GM21619 (cell line): ENCODE results near the gene CCDC171.
"Not testable (repeated sequence)": the region's sequence is repeated elsewhere in the genome, so short reads cannot be mapped to it uniquely, and the experiment has no call there.

ENCODE experiments used
- ATAC-seq: cut with Tn5 transposase; IDR thresholded peaks from one replicate; pipeline ENCODE4 v1.9.1; 2021; ENCODE audit not compliant: unreplicated experiment

Gene CCDC171

GRCh38 chr9:15549611-15550010 is 3.2 kb upstream of the CCDC171 start:
- ATAC-seq, result no peak

GRCh38 chr9:15553528-15553898 is 670 bp downstream of the CCDC171 start:
- ATAC-seq, result peak; percentile 13

DNA sequence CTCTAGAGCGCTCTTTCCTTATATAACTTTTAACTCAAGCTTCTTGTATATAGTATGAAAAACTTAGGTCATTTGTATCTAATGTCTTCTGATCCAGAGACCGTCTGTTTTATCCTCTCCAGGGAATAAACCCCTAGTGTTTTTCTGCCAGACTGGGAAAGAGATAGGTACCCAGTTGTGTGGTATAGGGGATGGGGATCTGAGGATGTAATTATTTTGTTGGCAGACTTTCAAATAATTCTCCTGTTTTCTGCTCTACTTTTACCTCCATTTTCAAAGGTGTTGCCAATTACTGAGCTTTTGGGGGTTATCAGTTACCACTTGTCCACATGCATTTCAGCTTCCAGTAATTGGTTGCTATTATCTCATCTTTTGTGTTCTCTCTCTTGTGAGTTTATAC is 17.9 kb downstream of the CCDC171 start:
- no peak for ATAC-seq

- no peak for ATAC-seq
Measured at GRCh38 chr9:15572200-15572770, 19.4 kb downstream of the CCDC171 start.

DNA sequence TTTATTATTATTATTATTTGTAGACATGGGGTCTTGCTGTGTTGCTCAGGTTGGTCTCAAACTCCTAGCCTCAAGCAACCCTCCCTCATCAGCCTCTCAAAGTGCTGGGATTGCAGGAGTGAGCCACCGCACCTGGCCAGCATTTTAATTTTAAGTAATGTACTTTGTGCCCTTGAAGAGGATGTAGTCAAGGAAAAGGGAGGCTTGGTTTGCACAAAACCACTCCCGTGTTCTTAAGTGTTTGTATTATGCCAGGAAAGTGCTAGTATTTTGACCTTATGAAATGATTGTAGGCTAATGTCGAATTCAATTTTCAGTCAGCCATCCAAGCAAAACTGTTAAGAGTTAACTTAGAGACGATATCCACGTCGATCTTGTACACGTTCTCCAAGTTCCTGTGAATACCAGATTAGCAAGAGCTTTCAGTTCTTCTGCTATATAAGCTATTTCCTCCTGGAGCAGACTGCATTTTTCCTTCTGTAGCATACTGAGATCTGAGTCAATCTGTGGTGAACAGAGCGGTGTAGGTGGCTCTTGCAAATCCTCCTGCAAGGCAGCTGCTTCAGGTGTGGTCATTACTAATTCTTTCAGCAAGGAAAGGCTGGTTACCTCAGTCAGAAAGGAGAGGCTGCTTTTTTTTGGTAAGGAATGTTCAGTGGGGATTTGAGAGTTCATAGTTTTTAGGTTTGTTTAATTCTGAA is 23.7 kb downstream of the CCDC171 start:
- ATAC-seq, result no peak

DNA sequence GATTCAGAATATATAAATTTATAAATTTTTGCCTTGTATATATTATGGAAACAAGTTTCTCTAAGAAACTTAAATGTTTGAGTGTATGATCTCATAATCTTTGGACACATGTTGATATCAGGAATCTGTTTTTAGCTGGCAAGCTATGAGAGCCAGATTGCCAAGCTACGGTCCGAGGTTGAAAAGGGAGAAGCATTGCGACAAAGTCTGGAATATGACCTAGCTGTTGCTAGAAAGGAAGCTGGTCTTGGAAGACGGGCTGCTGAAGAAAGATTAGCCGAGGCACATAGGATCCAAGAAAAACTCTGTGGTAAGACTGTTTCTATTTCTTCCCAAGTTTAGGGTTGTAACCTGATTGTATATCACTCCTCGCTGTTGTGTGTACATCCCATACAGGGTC is 25.9 kb downstream of the CCDC171 start:
- no peak for ATAC-seq

- no peak for ATAC-seq
Measured at GRCh38 chr9:15584379-15584778, 31.5 kb downstream of the CCDC171 start.

DNA sequence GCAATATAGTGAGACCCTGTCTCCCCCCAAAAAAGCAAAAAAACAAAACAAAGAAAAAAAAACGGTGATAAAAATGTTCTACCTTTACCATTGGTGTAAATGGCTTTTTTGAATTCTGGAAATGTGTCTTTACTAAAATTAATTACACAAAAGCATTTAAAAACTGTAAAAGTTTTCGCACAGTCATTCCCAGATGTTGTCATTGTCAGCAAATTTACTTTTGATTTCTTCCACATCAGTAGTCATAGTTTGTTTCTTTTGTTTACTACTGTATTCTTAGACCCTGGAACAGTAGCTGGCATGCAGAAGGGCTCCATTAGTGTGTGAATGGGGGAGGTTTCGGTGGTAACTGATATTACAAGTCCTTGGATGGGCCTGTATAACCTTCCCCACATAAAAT is 39.5 kb downstream of the CCDC171 start:
- no peak for ATAC-seq

DNA sequence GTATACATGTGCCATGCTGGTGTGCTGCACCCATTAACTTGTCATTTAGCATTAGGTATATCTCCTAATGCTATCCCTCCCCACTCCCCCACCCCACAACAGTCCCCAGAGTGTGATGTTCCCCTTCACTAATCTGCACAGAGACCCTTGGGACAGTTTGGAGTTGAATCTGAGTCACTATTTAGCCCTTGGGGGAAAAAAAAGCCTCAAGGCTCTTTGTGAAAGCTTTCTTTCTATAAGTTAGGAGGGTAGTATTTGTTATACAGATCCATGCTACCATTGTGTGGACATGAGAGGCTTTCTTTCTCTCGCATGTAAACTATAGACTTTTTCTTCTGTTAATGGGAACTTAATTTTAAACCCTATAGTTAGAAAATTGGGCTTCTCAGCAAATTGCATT is 40.1 kb downstream of the CCDC171 start:
- not testable (repeated sequence) for ATAC-seq

- not testable (repeated sequence) for ATAC-seq
Measured at GRCh38 chr9:15600666-15601330, 48.0 kb downstream of the CCDC171 start.

GRCh38 chr9:15606643-15607472 is 54.0 kb downstream of the CCDC171 start:
- no peak for ATAC-seq

- ATAC-seq, result no peak
Measured at GRCh38 chr9:15612962-15613361, 60.1 kb downstream of the CCDC171 start.

DNA sequence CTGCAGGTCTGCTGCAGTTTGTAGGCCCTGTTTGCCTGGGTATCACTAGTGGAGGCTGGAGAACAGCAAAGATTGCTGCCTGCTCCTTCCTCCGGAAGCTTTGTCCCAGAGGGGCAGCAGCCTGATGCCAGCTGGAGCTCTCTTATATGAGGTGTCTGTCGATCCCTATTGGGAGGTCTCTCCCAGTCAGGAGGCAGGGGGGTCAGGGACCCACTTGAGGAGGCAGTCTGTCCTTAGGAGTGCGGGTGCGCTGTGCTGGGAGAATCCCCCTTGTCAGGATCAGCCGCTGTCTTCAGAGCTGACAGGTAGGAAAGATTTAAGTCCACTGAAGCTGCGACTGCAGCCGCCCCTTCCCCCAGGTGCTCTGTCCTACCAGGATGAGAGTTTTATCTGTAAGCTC is 64.9 kb downstream of the CCDC171 start:
- ATAC-seq, result no peak

- ATAC-seq, result no peak
Measured at GRCh38 chr9:15618540-15619331, 65.9 kb downstream of the CCDC171 start.

DNA sequence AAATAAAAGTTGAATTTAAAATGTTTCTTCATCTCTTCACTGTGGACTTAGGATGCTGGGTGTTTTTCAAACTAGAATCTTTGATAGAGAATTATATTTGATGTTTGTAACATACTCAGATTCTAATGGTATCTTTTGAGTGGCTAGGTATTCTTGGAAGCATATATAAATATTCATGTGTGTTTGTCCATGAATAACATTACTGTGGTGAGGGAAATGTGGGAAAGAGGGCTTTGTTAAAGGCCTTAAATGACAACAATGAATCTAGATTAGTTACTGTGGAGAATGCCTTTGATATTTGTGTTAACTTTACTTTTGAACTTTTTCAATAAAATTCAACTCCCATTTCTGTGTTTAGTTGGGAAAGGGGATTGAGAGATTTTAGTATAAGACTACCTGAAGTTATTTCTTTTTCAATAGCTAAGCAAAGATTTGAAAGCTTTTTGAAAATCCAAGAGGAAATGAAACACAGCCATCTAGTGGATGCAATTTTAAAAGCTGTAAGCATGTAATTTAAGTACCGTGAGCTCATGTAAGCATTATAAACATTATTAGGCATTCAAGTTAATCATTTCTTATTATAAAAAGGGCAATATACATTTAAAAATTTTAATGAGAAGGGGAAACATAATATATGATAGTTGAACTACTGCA is 69.6 kb downstream of the CCDC171 start:
- no peak for ATAC-seq

- ATAC-seq, result no peak
Measured at GRCh38 chr9:15635752-15636151, 82.9 kb downstream of the CCDC171 start.

- ATAC-seq, result no peak
Measured at GRCh38 chr9:15640121-15640520, 87.3 kb downstream of the CCDC171 start.

- ATAC-seq, result no peak
Measured at GRCh38 chr9:15641291-15641690, 88.4 kb downstream of the CCDC171 start.

DNA sequence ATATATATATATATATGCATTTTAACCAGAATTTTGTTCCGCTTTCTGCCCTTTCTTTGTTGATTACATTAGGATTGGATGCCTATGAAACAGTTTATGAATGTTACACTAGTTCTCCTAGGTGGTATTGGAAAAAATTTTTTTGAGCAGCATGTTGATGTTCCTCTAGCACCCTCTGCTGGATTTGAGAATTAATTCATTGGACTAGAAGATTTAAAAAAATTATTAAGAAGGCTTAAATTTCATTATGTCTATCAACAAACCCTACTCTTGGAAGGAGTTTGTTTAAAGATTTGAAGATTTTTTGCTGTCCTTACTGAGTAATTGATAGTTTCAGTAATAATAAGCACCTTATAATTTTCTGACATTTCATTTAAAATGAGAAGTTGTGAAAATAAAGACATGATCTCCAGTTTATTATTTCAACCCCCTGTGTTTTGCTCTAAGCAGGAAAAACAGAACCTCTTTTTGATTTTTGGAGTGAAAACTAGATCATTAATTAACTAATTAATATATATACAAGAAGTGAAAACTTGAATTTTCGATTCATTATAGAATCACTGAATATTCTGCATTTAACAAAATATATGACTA is 89.6 kb downstream of the CCDC171 start:
- no peak for ATAC-seq

DNA sequence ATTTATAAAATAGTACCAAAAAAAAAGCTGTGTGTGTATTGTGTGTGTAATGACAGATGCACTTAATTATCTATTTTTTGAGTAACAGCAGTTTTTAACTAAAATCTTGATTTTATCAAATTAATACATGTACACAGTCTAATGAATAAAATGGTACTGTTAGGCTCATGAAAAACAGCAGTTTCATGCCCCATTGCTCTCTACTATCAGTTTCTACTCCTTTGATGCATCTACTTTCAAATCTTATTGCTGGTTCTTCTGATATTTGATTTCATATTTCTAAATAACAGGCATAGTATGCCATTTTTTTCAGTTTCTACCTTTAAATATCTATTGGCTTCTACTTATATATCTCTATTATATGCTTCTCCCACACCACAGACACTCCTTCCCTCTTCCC is 117.4 kb downstream of the CCDC171 start:
- ATAC-seq, result peak; percentile 62
